GM18508 (cell line): ENCODE data around the gene FGGY.

Experiments
- ATAC-seq: cut with Tn5 transposase; IDR thresholded peaks from one replicate; pipeline ENCODE4 v1.9.1; 2021; ENCODE audit warnings: moderate number of reproducible peaks; ENCODE audit not compliant: insufficient read depth, unreplicated experiment

FGGY gene

GRCh38 chr1:59377350-59377904 is 80.5 kb downstream of the FGGY start:
- no peak for ATAC-seq

GRCh38 chr1:59378621-59379370 is 81.9 kb downstream of the FGGY start:
- no peak for ATAC-seq

DNA sequence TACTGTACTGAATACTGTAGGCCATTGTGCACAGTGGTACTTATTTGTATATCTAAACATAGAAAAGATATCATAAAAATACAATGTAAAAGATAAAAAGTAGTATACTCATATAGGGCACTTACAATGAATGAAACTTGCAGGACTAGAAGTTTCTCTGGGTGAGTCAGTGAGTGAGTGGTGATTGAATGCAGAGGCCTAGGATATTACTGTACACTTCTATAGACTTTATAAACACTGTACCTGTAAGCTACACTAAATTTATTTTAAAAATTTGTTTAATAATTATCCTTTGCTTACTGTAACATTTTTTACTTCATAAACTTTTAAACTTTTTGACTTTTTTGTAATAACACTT is 82.5 kb downstream of the FGGY start:
- no peak for ATAC-seq

DNA sequence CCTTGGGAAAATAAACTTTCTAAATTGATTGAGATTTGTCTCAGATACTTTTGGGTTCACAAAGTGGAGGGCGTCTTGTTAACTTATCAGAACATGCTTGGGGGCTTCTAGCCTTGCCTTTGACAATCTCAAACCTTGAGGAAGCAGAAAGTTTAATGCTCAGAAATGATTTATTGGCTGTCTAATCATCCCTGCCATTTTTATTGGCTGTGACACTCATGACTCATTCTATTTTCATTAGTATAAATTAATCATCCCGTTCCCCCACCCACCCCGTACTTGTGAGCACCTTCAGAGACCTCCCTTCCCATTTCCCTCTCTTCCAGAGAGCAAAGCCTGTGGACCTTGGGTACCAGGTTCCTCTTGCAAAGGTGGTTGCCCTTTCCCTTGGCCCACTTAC is 87.1 kb downstream of the FGGY start:
- ATAC-seq = no peak

DNA sequence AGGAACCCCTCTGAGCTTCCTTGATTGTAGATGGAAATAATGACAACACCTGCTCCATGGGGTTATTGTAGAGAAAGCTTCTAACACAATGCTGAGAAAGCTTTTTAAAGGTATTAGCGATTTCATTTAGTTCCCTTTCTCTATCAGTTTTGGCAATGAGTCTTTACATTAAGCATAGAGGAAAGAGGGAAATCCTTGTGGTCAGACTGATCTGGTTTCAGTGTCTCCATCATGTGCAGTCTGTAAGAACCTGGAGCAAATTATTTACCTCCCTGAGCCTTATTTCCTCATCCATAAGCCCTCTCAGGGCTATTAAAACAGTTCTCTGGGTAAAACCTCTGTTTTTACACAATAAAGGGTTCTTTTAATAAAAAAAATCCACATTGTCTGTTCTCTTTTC is 87.5 kb downstream of the FGGY start:
- peak; percentile 73 for ATAC-seq

GRCh38 chr1:59388191-59388590 is 91.3 kb downstream of the FGGY start:
- no peak for ATAC-seq

DNA sequence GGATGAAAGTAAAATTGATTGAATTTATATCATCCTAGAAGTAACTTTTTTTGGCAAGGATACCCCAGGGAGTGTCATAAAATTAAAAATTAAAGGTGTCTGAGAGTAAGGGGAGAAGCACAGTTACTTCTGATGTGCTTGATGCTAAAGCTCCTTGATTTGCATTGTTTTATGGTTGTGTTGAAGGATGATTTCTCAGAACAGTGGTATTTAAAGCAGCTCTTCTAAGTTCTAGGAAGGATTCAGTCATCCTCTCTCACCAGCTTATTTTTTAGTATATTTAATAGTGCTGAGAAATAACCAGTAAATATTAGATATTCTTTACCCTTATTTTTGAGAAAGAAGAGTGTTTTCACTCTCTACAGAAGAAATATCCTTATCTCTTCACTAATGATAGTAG is 93.0 kb downstream of the FGGY start:
- ATAC-seq = no peak

DNA sequence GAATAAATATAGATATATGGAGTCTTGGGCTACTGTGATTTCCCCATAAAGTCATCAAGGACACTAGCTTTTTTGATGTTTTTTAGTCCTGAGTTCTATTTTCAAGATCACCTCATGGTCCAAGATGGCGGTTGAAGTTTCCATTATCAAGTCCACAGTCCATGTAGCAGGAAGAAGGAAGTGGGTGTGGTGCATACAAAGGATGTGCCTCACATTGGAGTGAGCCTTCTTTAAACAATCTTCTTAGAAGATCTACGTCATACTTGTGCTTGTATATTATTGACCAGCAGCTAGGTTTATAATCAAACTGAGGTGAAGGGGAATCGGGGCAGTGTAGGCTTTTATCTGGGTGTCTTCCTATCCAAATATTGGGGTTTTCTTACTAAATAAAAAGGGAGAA is 93.4 kb downstream of the FGGY start:
- ATAC-seq = no peak

- no peak for ATAC-seq
Measured at GRCh38 chr1:59391212-59392179, 94.6 kb downstream of the FGGY start.

GRCh38 chr1:59393211-59394180 is 96.6 kb downstream of the FGGY start:
- ATAC-seq = no peak

- no peak for ATAC-seq
Measured at GRCh38 chr1:59394706-59395425, 98.0 kb downstream of the FGGY start.

GRCh38 chr1:59396387-59396786 is 99.5 kb downstream of the FGGY start:
- ATAC-seq = no peak

GRCh38 chr1:59397139-59397858 is 100.4 kb downstream of the FGGY start:
- ATAC-seq = no peak

GRCh38 chr1:59399642-59400041 is 102.7 kb downstream of the FGGY start:
- no peak for ATAC-seq

DNA sequence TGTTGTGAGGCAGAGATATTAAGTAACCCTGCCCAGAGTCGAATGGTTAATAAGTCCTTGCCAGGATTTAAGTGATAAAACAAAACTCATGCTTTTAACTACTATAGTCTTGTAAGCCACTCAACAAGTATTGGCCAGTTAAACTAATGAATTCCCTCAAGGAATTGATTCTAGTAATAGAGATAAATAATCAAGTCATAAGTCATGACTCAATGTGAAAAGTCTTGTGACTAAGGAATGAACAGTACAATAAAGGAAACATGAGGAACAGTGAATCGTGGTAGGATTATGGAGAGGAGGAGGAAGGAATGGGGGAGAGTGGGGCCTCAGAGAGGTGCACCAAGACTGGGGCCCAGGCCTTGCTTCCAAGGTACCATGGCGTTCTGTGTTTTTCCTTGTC is 104.7 kb downstream of the FGGY start:
- no peak for ATAC-seq

DNA sequence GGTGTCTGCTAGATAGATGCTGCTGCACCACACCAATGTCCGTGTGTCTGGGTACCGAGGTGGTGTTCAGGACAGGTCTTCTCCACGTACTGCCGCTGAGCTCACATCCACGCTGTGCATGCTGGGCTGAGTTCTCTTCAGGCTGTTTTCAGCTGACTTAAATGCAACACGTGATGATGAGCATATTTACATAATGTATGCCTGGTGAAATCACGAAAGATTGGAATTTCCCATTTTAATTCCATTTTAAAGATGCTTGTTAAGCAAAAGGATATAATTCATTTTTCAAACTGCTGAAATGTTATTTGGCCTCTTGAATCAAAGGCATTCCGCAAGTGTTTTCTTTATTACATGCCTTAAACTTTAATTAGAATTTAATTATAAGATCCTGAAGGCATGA is 107.9 kb downstream of the FGGY start:
- no peak for ATAC-seq

DNA sequence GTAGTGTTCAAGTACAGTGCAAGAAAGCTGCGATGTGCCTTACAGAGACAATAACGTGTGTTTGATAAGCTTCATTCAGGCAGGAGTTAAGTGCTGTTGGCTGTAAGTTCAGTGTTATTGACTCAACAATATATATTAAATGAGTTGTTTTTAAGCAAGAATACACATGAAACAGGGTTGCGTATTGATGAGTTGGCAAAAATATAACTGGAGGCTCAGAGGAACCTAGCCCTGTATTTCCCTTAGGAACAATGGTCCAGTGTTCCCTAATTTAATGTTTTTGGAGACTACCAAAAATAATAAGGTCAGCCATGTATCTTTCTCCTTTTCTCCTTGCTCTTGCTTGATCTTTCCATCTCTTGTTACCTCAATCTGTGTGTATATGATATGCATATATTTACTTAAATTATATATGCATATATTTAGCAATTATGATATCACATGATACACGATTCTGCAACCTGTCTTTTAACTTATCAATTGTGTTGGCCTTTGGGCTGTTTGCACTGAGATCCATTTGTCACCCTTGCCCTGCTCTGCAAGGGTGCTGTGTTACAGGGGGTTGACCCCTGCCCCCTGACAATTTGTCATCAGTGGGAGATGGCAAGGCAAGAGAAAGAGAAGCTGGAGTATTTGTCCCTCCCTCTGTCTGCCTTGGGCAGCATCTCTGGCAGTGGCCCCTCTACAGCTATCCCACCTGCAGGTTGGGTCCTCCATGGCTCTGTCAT is 109.7 kb downstream of the FGGY start:
- ATAC-seq = no peak

DNA sequence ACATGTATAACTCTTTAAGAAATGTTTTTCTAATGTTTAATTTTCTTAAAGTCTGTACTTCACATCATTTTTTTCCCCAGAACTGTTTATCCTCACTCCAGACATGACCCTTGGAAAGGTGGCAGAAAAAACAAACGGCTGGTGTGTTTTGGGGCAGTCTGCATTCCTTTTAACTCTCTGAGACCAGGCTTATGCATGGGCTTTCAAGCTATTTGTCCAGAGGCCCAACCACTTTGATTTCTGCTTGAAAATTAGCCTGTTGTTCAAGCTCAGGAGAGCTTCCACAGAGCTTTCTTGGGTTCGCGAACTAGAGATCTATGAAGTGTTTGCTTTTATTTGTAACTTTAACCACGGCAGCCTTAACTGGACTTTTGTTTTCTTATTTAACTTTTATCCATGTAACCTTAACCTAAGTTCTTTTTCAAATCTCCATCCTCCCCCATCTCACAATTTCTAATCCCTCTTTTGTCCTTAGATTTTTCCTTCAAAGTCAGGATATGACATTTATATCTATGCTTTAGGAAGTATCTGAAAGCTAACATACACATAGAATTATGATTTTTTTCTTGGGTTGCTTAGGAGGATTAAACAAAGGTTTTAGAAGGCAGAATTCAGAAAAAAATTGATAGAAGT is 111.8 kb downstream of the FGGY start:
- no peak for ATAC-seq
